PFSK-1 (cell line): ENCODE measurements around the gene TPMT.

Experiments used
- POLR2AphosphoS5 ChIP-seq: IDR thresholded peaks from 2 replicates; pipeline ENCODE4 v1.6.1; 2012; ENCODE audit warnings: low read depth, mild to moderate bottlenecking, control low read depth, low read length, moderate library complexity
- SIN3A ChIP-seq: IDR thresholded peaks from 2 replicates; pipeline ENCODE4 v1.6.1; 2012; ENCODE audit warnings: mild to moderate bottlenecking, low read length, moderate library complexity, borderline replicate concordance; ENCODE audit not compliant: insufficient read depth
- TAF1 ChIP-seq: IDR thresholded peaks from 2 replicates; pipeline ENCODE4 v1.6.1; 2012; ENCODE audit warnings: low read length, control low read depth, borderline replicate concordance; ENCODE audit not compliant: insufficient read depth
- TF ChIP-seq, protein P1 (sequence below), 2 experiments: IDR thresholded peaks; 2 replicates each; pipeline versions ENCODE4 v1.6.1 to v1.8.0; 2011 to 2012; ENCODE audit warnings: low read depth in 2 of 2, low read length in 2 of 2, control low read depth in 1 of 2, inconsistent platforms in 1 of 2, mild to moderate bottlenecking in 1 of 2, moderate library complexity in 1 of 2; ENCODE audit not compliant: insufficient read depth in 1 of 2

GRCh38 chr6:18186540-18187250 lies 31.8 kb upstream of the TPMT start:
- TF ChIP-seq POLR2AphosphoS5: no peak
- TF ChIP-seq TAF1: no peak
- TF ChIP-seq, protein P1, sequence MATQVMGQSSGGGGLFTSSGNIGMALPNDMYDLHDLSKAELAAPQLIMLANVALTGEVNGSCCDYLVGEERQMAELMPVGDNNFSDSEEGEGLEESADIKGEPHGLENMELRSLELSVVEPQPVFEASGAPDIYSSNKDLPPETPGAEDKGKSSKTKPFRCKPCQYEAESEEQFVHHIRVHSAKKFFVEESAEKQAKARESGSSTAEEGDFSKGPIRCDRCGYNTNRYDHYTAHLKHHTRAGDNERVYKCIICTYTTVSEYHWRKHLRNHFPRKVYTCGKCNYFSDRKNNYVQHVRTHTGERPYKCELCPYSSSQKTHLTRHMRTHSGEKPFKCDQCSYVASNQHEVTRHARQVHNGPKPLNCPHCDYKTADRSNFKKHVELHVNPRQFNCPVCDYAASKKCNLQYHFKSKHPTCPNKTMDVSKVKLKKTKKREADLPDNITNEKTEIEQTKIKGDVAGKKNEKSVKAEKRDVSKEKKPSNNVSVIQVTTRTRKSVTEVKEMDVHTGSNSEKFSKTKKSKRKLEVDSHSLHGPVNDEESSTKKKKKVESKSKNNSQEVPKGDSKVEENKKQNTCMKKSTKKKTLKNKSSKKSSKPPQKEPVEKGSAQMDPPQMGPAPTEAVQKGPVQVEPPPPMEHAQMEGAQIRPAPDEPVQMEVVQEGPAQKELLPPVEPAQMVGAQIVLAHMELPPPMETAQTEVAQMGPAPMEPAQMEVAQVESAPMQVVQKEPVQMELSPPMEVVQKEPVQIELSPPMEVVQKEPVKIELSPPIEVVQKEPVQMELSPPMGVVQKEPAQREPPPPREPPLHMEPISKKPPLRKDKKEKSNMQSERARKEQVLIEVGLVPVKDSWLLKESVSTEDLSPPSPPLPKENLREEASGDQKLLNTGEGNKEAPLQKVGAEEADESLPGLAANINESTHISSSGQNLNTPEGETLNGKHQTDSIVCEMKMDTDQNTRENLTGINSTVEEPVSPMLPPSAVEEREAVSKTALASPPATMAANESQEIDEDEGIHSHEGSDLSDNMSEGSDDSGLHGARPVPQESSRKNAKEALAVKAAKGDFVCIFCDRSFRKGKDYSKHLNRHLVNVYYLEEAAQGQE (IDR thresholded peaks at IDR 0.05; ENCODE audit: insufficient read depth in 1 of 2, low read depth in 2 of 2, low read length in 2 of 2): no peak
- no peak for TF ChIP-seq SIN3A
